ENCODE measurements around the gene HIP1R. TPM values are rescaled to one million over a fixed set of nuclear protein-coding genes. Genes with fewer than 3 reads are reported as not detected.

HIP1R gene
- polyA plus RNA-seq, 1 of the 3 experiments (the other 2 are of a cell fraction) = 20.6 TPM

DNA sequence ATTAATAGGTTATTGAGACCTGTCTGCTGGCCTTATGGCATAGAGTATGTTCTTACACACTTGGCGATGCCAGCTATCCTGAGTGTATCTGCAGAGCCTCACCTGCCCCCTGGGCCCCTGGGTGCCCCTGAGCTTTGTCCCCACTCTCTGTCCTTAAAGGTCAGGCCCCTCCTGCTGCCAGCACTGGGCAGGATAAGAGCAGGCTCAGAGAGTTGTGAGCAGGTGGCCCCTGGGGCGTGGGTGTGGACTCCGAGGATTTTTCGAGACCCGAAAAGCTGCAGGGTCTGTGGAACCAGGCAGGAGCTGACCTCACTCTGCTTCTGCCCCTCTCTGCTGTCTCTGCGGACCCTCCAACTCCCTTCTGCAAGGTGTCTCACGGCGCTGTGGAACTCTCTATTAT is 8.2 kb downstream of the HIP1R start:
- no peak overlapping the region for H3K4me2 ChIP-seq
- ChIA-PET CTCF (interaction anchor here (1.1 to 2.4 kb wide), 6 partner anchors 9 to 109 kb away, joined by 3 to 15 read pairs (median 4); partner anchors contain the start of gene HIP1R), POLR2A (no interaction called here)
- H4K20me1 ChIP-seq (ENCODE audit: insufficient read depth) = no peaks in the 10 kb centered on the region
- no peaks in the 10 kb centered on the region for H3K36me3 ChIP-seq (replicated peaks in 1 of 2; ENCODE audit: control insufficient read depth in 1 of 2, insufficient read depth in 2 of 2, low read length in 1 of 2)
- DNase-seq = peak; percentile 29
- peaks cover 11 to 65% of the 10 kb centered on the region in 2 experiments; a peak in 3 of 4 replicates for H3K4me1 ChIP-seq (ENCODE audit: control insufficient read depth in 1 of 2, insufficient read depth in 2 of 2, low read depth in 1 of 2, low read length in 1 of 2)
- no peak overlapping the region for H3K4me3 ChIP-seq (ENCODE audit: low read depth in 2 of 2, low read length in 1 of 2)
- H3K9me2 ChIP-seq = no peaks in the 10 kb centered on the region
- TF ChIP-seq EP300 (IDR thresholded peaks at IDR 0.05; ENCODE audit: borderline replicate concordance in 1 of 2, low read depth in 1 of 2, low read length in 1 of 2) (no peak), YY1 (IDR thresholded peaks at IDR 0.05; ENCODE audit: low read depth) (no peak)
- TF ChIP-seq, protein P1, sequence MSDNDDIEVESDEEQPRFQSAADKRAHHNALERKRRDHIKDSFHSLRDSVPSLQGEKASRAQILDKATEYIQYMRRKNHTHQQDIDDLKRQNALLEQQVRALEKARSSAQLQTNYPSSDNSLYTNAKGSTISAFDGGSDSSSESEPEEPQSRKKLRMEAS (IDR thresholded peaks at IDR 0.05; ENCODE audit: low read depth) = no peak
- H3K9me3 ChIP-seq = no peaks in the 10 kb centered on the region
- peak overlapping the region in 1 of 2 experiments; percentile 77; a peak in 2 of 4 replicates for H3K27ac ChIP-seq (ENCODE audit: low read depth in 2 of 2, low read length in 1 of 2)
- H3K9ac ChIP-seq = no peak overlapping the region
- peaks cover 17% of the 10 kb centered on the region for H3F3A ChIP-seq (replicated peaks; ENCODE audit: insufficient read depth)
- H2AFZ ChIP-seq (ENCODE audit: low read depth) = no peak overlapping the region
- H3K79me2 ChIP-seq (ENCODE audit: insufficient read depth) = peaks cover 10% of the 10 kb centered on the region; the same call in 1 of the 2 replicates
- WGBS (ENCODE audit: low lambda C conversion rate) = 96% methylated on average over 4 of the region's 8 CpGs
- no peaks in the 10 kb centered on the region for H3K27me3 ChIP-seq (ENCODE audit: insufficient read depth)

DNA sequence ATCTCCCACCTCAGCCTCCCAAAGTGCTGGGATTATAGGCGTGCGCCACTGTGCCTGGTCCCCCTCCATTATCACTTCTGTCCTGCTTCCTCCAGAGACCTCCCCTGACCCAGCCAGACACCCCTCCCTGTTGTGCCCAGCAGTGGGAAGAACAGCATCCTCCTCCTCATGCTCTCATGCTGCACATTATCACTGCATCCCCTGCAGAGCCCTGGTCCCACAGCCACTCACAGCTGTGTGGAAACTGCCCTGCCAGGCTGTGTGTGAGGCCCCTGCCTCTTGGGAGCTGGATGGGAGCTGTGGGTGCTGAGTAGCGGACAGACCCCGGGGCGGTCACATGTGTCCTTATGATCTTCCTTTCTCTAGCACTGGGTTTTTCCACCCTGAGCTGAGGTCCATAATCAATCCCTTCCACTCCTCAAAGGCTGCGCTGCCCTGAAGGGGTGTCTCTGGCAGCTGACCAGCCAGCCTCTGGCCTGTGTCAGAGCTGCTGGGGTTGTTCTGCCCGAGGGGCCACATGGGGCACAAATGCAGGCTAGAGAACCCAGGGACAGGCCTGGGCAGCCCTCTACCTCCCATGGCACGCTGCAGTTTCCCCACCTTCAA is 9.2 kb downstream of the HIP1R start:
- Histone ChIP-seq H3F3A (replicated peaks; ENCODE audit: insufficient read depth) (peaks cover 17% of the 10 kb centered on the region), H3K27ac (ENCODE audit: low read depth in 2 of 2, low read length in 1 of 2) (peak overlapping the region in 1 of 2 experiments; percentile 54; a peak in 2 of 4 replicates), H3K4me3 (ENCODE audit: low read depth in 2 of 2, low read length in 1 of 2) (no peak overlapping the region), H3K4me2 (no peak overlapping the region), H3K27me3 (ENCODE audit: insufficient read depth) (no peaks in the 10 kb centered on the region), H3K9ac (no peak overlapping the region), H3K36me3 (replicated peaks in 1 of 2; ENCODE audit: control insufficient read depth in 1 of 2, insufficient read depth in 2 of 2, low read length in 1 of 2) (no peaks in the 10 kb centered on the region), H3K79me2 (ENCODE audit: insufficient read depth) (peaks cover 4% of the 10 kb centered on the region; the same call in 1 of the 2 replicates), H3K9me2 (no peaks in the 10 kb centered on the region), H3K4me1 (ENCODE audit: control insufficient read depth in 1 of 2, insufficient read depth in 2 of 2, low read depth in 1 of 2, low read length in 1 of 2) (peaks cover 11 to 65% of the 10 kb centered on the region in 2 experiments; a peak in 3 of 4 replicates), H2AFZ (ENCODE audit: low read depth) (no peak overlapping the region), H3K9me3 (no peaks in the 10 kb centered on the region), H4K20me1 (ENCODE audit: insufficient read depth) (no peaks in the 10 kb centered on the region)
- 86% methylated on average over 7 of the region's 8 CpGs for WGBS (ENCODE audit: low lambda C conversion rate)
- ChIA-PET POLR2A (interaction anchor here (0.7 to 0.9 kb wide), 2 partner anchors 12 to 87 kb away, joined by 3 read pairs; no protein-coding TSS in a partner anchor), CTCF (interaction anchor here (0.9 to 6.5 kb wide), 7 partner anchors 8 to 394 kb away, joined by 4 to 45 read pairs (median 5); partner anchors contain the start of gene HIP1R)
- no peak for TF ChIP-seq RCOR1 (IDR thresholded peaks at IDR 0.05; ENCODE audit: low read length)
- TF ChIP-seq SMC3 (IDR thresholded peaks at IDR 0.05; ENCODE audit: low read depth, low read length) = no peak
- TF ChIP-seq TEAD4 (IDR thresholded peaks at IDR 0.05; ENCODE audit: borderline replicate concordance, insufficient read depth) = no peak
- TF ChIP-seq POLR2AphosphoS5 (IDR thresholded peaks at IDR 0.05; ENCODE audit: low read depth, low read length) = no peak
- TF ChIP-seq, protein P2, sequence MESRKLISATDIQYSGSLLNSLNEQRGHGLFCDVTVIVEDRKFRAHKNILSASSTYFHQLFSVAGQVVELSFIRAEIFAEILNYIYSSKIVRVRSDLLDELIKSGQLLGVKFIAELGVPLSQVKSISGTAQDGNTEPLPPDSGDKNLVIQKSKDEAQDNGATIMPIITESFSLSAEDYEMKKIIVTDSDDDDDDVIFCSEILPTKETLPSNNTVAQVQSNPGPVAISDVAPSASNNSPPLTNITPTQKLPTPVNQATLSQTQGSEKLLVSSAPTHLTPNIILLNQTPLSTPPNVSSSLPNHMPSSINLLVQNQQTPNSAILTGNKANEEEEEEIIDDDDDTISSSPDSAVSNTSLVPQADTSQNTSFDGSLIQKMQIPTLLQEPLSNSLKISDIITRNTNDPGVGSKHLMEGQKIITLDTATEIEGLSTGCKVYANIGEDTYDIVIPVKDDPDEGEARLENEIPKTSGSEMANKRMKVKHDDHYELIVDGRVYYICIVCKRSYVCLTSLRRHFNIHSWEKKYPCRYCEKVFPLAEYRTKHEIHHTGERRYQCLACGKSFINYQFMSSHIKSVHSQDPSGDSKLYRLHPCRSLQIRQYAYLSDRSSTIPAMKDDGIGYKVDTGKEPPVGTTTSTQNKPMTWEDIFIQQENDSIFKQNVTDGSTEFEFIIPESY (IDR thresholded peaks at IDR 0.05; ENCODE audit: borderline replicate concordance, low read depth) = no peak
- TF ChIP-seq MEF2A (IDR thresholded peaks at IDR 0.05; ENCODE audit: borderline replicate concordance, low read depth) = no peak
- no peak for TF ChIP-seq YY1 (IDR thresholded peaks at IDR 0.05; ENCODE audit: low read depth)
- TF ChIP-seq EP300 (IDR thresholded peaks at IDR 0.05; ENCODE audit: borderline replicate concordance in 1 of 2, low read depth in 1 of 2, low read length in 1 of 2) = no peak
- TF ChIP-seq MXI1 (IDR thresholded peaks at IDR 0.05; ENCODE audit: low read depth, low read length) = no peak
- no peak for TF ChIP-seq RAD21 (IDR thresholded peaks at IDR 0.05; ENCODE audit: low read length)
- no peak for TF ChIP-seq RXRA (IDR thresholded peaks at IDR 0.05; ENCODE audit: borderline replicate concordance, low read depth)
- no peak for TF ChIP-seq RFX5 (IDR thresholded peaks at IDR 0.05; ENCODE audit: low read length)
- TF ChIP-seq JUND (IDR thresholded peaks at IDR 0.05) = no peak
- TF ChIP-seq, protein P1 (IDR thresholded peaks at IDR 0.05; ENCODE audit: low read depth) = no peak
- TF ChIP-seq FOSL2 (IDR thresholded peaks at IDR 0.05; ENCODE audit: borderline replicate concordance, low read depth) = no peak
- no peak for TF ChIP-seq NFIC (IDR thresholded peaks at IDR 0.05; ENCODE audit: borderline replicate concordance)
- TF ChIP-seq SIN3A (IDR thresholded peaks at IDR 0.05; ENCODE audit: borderline replicate concordance, low read depth, low read length) = no peak
- DNase-seq = peak; percentile 78
